ENCODE data around the gene CACUL1.
"Not testable (repeated sequence)": the region's sequence is repeated elsewhere in the genome, so short reads cannot be mapped to it uniquely, and the experiment has no call there.

The CACUL1 gene

GRCh38 chr10:118754556-118755423, at the start of gene CACUL1:
CACUL1 (minus strand) TSS chr10:118754970; CDS start chr10:118754762, 208 bp downstream.
- peak; percentile 96 for DNase-seq

GRCh38 chr10:118804262-118804773, 49.5 kb upstream of the CACUL1 start:
- DNase-seq: no peak

GRCh38 chr10:118802126-118802793, 47.5 kb upstream of the CACUL1 start:
- no peak for DNase-seq

- DNase-seq: no peak
Measured at GRCh38 chr10:118800920-118801319, 46.1 kb upstream of the CACUL1 start.

- DNase-seq: no peak
Measured at GRCh38 chr10:118799777-118800176, 45.0 kb upstream of the CACUL1 start.

GRCh38 chr10:118798231-118798662, 43.5 kb upstream of the CACUL1 start:
- no peak for DNase-seq

GRCh38 chr10:118794971-118795370, 40.2 kb upstream of the CACUL1 start:
- DNase-seq: not testable (repeated sequence)

- no peak for DNase-seq
Measured at GRCh38 chr10:118793545-118793944, 38.8 kb upstream of the CACUL1 start.

- no peak for DNase-seq
Measured at GRCh38 chr10:118792526-118792925, 37.8 kb upstream of the CACUL1 start.

GRCh38 chr10:118790058-118790457, 35.3 kb upstream of the CACUL1 start:
- DNase-seq: no peak

GRCh38 chr10:118785551-118785950, 30.8 kb upstream of the CACUL1 start:
- no peak for DNase-seq

- no peak for DNase-seq
Measured at GRCh38 chr10:118783776-118784545, 29.2 kb upstream of the CACUL1 start.

- DNase-seq: not testable (repeated sequence)
Measured at GRCh38 chr10:118782916-118783465, 28.2 kb upstream of the CACUL1 start.

- DNase-seq: no peak
Measured at GRCh38 chr10:118781541-118781940, 26.8 kb upstream of the CACUL1 start.

- DNase-seq: no peak
Measured at GRCh38 chr10:118778727-118779126, 24.0 kb upstream of the CACUL1 start.

GRCh38 chr10:118776960-118777359, 22.2 kb upstream of the CACUL1 start:
- DNase-seq: no peak

GRCh38 chr10:118776033-118776432, 21.3 kb upstream of the CACUL1 start:
- no peak for DNase-seq

- no peak for DNase-seq
Measured at GRCh38 chr10:118775478-118775877, 20.7 kb upstream of the CACUL1 start.

- no peak for DNase-seq
Measured at GRCh38 chr10:118773041-118773440, 18.3 kb upstream of the CACUL1 start.

- DNase-seq: no peak
Measured at GRCh38 chr10:118771976-118772375, 17.2 kb upstream of the CACUL1 start.

GRCh38 chr10:118769898-118770600, 15.3 kb upstream of the CACUL1 start:
- DNase-seq: no peak

Data from NCI-H2171 treated with DMSO at 0.1 percent for 48 hours (cell line).